ENCODE results near the gene ASAP2.

ASAP2 gene

GRCh38 chr2:9288681-9289338 is 82.2 kb downstream of the ASAP2 start:
- TF ChIP-seq CTCF (IDR thresholded peaks at IDR 0.05; ENCODE audit: low read length) (no peak), EZH2 (optimal IDR thresholded peaks at IDR 0.05; ENCODE audit: low read depth, low read length) (no peak), EZH2phosphoT487 (IDR thresholded peaks at IDR 0.05; ENCODE audit: low read length) (no peak)
- DNase-seq = no peak
- H3K4me2 ChIP-seq (ENCODE audit: low read depth, low read length) = no peak overlapping the region
- no peaks in the 10 kb centered on the region for H3F3A ChIP-seq (ENCODE audit: insufficient read depth, low read length)
- no peaks in the 10 kb centered on the region for H3K36me3 ChIP-seq (replicated peaks; ENCODE audit: insufficient read depth, low read length)
- no peaks in the 10 kb centered on the region for H3K4me1 ChIP-seq (ENCODE audit: low read length)
- no peaks in the 10 kb centered on the region for H4K20me1 ChIP-seq (ENCODE audit: insufficient read depth, low read length)
- H3K9me2 ChIP-seq (replicated peaks; ENCODE audit: insufficient read depth, low read length) = no peaks in the 10 kb centered on the region
- H3K27ac ChIP-seq (ENCODE audit: low read length) = no peak overlapping the region
- H3K79me2 ChIP-seq (ENCODE audit: low read length) = no peaks in the 10 kb centered on the region
- H3K4me3 ChIP-seq (ENCODE audit: low read length) = no peak overlapping the region
- no peak overlapping the region for H2AFZ ChIP-seq (ENCODE audit: low read length)
- no peak overlapping the region for H3K9ac ChIP-seq (ENCODE audit: low read length)
- H3K27me3 ChIP-seq (replicated peaks; ENCODE audit: insufficient read depth, low read length) = no peaks in the 10 kb centered on the region
- no peaks in the 10 kb centered on the region for H3K9me3 ChIP-seq (replicated peaks; ENCODE audit: insufficient read depth, low read length)

GRCh38 chr2:9291331-9291730 is 84.7 kb downstream of the ASAP2 start:
- Histone ChIP-seq H3K27me3 (replicated peaks; ENCODE audit: insufficient read depth, low read length) (no peaks in the 10 kb centered on the region), H3K4me2 (ENCODE audit: low read depth, low read length) (no peak overlapping the region), H3K27ac (ENCODE audit: low read length) (no peak overlapping the region), H3K36me3 (replicated peaks; ENCODE audit: insufficient read depth, low read length) (no peaks in the 10 kb centered on the region), H3F3A (ENCODE audit: insufficient read depth, low read length) (no peaks in the 10 kb centered on the region), H3K4me1 (ENCODE audit: low read length) (peaks cover 6% of the 10 kb centered on the region; the same call in 1 of the 2 replicates), H3K9me2 (replicated peaks; ENCODE audit: insufficient read depth, low read length) (no peaks in the 10 kb centered on the region), H3K9me3 (replicated peaks; ENCODE audit: insufficient read depth, low read length) (no peaks in the 10 kb centered on the region), H4K20me1 (ENCODE audit: insufficient read depth, low read length) (no peaks in the 10 kb centered on the region), H2AFZ (ENCODE audit: low read length) (no peak overlapping the region), H3K79me2 (ENCODE audit: low read length) (no peaks in the 10 kb centered on the region), H3K4me3 (ENCODE audit: low read length) (no peak overlapping the region), H3K9ac (ENCODE audit: low read length) (no peak overlapping the region)
- TF ChIP-seq EZH2phosphoT487 (IDR thresholded peaks at IDR 0.05; ENCODE audit: low read length) = no peak
- no peak for TF ChIP-seq CTCF (IDR thresholded peaks at IDR 0.05; ENCODE audit: low read length)
- TF ChIP-seq EZH2 (optimal IDR thresholded peaks at IDR 0.05; ENCODE audit: low read depth, low read length) = no peak
- DNase-seq = no peak

GRCh38 chr2:9291866-9292265 is 85.3 kb downstream of the ASAP2 start:
- no peak overlapping the region for H3K27ac ChIP-seq (ENCODE audit: low read length)
- H3K4me3 ChIP-seq (ENCODE audit: low read length) = no peak overlapping the region
- H3F3A ChIP-seq (ENCODE audit: insufficient read depth, low read length) = no peaks in the 10 kb centered on the region
- no peaks in the 10 kb centered on the region for H3K27me3 ChIP-seq (replicated peaks; ENCODE audit: insufficient read depth, low read length)
- H3K9ac ChIP-seq (ENCODE audit: low read length) = no peak overlapping the region
- H4K20me1 ChIP-seq (ENCODE audit: insufficient read depth, low read length) = no peaks in the 10 kb centered on the region
- no peak overlapping the region for H3K4me2 ChIP-seq (ENCODE audit: low read depth, low read length)
- TF ChIP-seq EZH2phosphoT487 (IDR thresholded peaks at IDR 0.05; ENCODE audit: low read length) = no peak
- no peak for TF ChIP-seq CTCF (IDR thresholded peaks at IDR 0.05; ENCODE audit: low read length)
- TF ChIP-seq EZH2 (optimal IDR thresholded peaks at IDR 0.05; ENCODE audit: low read depth, low read length) = no peak
- no peak for DNase-seq
- H3K4me1 ChIP-seq (ENCODE audit: low read length) = peaks cover 6% of the 10 kb centered on the region; the same call in 1 of the 2 replicates
- H3K9me2 ChIP-seq (replicated peaks; ENCODE audit: insufficient read depth, low read length) = no peaks in the 10 kb centered on the region
- H3K79me2 ChIP-seq (ENCODE audit: low read length) = no peaks in the 10 kb centered on the region
- no peaks in the 10 kb centered on the region for H3K9me3 ChIP-seq (replicated peaks; ENCODE audit: insufficient read depth, low read length)
- H2AFZ ChIP-seq (ENCODE audit: low read length) = no peak overlapping the region
- H3K36me3 ChIP-seq (replicated peaks; ENCODE audit: insufficient read depth, low read length) = no peaks in the 10 kb centered on the region
